Esophagus muscularis mucosa (tissue), 4 donors: ENCODE results near the gene NTPCR. TPM values are rescaled to one million over a fixed set of nuclear protein-coding genes. Genes with fewer than 3 reads are reported as not detected.

Source experiments
- DNase-seq: peaks from one replicate; pipeline ENCODE4 v3.0.0-alpha.2; 2017; ENCODE audit errors: extremely low spot score
- H3K27ac ChIP-seq, 4 donors: fragments of 200-600 bp; sonication (generic); replicated peaks in 1 of 4; 1 replicate in 3 of 4; 2 replicates in 1 of 4; pipeline ENCODE4 v1.5.1; 2016 to 2019; ENCODE audit warnings: mild to moderate bottlenecking in 1 of 4
- H3K27me3 ChIP-seq, 4 donors: fragments of 200-600 bp; sonication (generic); one replicate each; pipeline versions ENCODE4 v1.5.1 to v1.6.0; 2016 to 2019
- H3K36me3 ChIP-seq, 4 donors: fragments of 200-600 bp; sonication (generic); one replicate each; pipeline ENCODE4 v1.5.1; 2016 to 2019
- H3K4me1 ChIP-seq, 4 donors: fragments of 200-600 bp; sonication (generic); one replicate each; pipeline ENCODE4 v1.5.1; 2016 to 2019
- H3K4me3 ChIP-seq, 4 donors: fragments of 200-600 bp; sonication (generic); 1 replicate in 2 of 4; 2 replicates in 2 of 4; pipeline ENCODE4 v1.5.1; 2016 to 2019; ENCODE audit warnings: mild to moderate bottlenecking in 4 of 4, moderate library complexity in 1 of 4
- H3K9me3 ChIP-seq, 4 donors: fragments of 200-600 bp; sonication (generic); 1 replicate in 3 of 4; 2 replicates in 1 of 4; pipeline ENCODE4 v1.5.1; 2016 to 2019
- CTCF ChIP-seq, 3 experiments: fragments of 200-600 bp in 2 of 3; fragments of 450-650 bp in 1 of 3; sonication (generic) in 2 of 3; IDR thresholded peaks; one replicate each; pipeline ENCODE4 v1.5.1; 2017 to 2019; ENCODE audit warnings: antibody characterized with exemption in 3 of 3, mild to moderate bottlenecking in 2 of 3, moderate library complexity in 1 of 3
- EP300 ChIP-seq: sonication (generic); formaldehyde crosslinking; IDR thresholded peaks from one replicate; pipeline ENCODE4 v1.6.1; 2017; ENCODE audit warnings: antibody characterized with exemption
- POLR2A ChIP-seq: fragments of 450-650 bp; IDR thresholded peaks from one replicate; pipeline ENCODE4 v1.6.1; 2017; ENCODE audit warnings: antibody characterized with exemption, moderate library complexity, mild to moderate bottlenecking, low read depth
- POLR2AphosphoS5 ChIP-seq, 2 donors: sonication (generic); formaldehyde crosslinking; IDR thresholded peaks; one replicate each; pipeline ENCODE4 v1.6.1; 2017; ENCODE audit warnings: antibody characterized with exemption in 2 of 2
- WGBS: methylation state at CpG from one replicate; pipeline ENCODE4 v1.1.5; 2018; 5-methylcytosine and 5-hydroxymethylcytosine counted together
- intact Hi-C: fragments of 100-400 bp; cut with DNase I; formaldehyde crosslinking; loops from one replicate; pipeline ENCODE4 v1.15.1; 2023
- total RNA-seq, 4 donors: library from RNA; depleted of rRNA; stranded (reverse); fragments of >200 nt; gene quantifications; one replicate each; pipeline versions ENCODE4 v1.1.0 to v1.2.1, GENCODE V29; 2016

The NTPCR gene
- total RNA-seq, 4 donors from 2014 or later: 21.7 to 26.6 (median 24.6) TPM

- DNase-seq: no peak
- WGBS: 94% methylated on average over 11 of the region's 11 CpGs
- TF ChIP-seq EP300 (no peak), CTCF (IDR thresholded peaks at IDR 0.05) (no peak), POLR2A (no peak), POLR2AphosphoS5 (IDR thresholded peaks at IDR 0.05) (no peak)
- Histone ChIP-seq H3K27ac (no peak overlapping the region), H3K4me3 (no peak overlapping the region), H3K36me3 (peaks cover 0 to 15% (median 7%) of the 10 kb centered on the region in 4 donors), H3K4me1 (no peaks in the 10 kb centered on the region), H3K9me3 (no peaks in the 10 kb centered on the region), H3K27me3 (no peaks in the 10 kb centered on the region)
- intact Hi-C loops: no loop called here
These were observed 36.8 kb downstream of the NTPCR start for GRCh38 chr1:232987046-232987773.

DNA sequence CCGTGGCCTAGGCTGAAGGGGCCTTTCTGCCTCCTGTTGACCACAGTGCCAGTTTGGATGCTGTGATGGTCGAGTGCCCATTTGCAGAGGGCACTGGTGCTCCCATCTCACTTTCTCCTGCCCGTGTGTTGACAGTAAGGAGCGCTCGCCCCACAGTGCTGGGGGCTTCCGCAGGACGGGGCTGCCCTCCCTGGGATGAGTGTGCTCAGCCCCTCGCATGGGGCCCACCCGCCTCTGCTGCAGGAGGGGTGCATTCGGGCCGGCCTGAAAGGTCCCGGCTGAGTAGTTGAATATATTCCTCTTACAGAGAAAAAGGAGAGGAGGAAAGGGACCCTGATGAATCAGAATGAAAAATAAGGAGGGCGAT is 37.3 kb downstream of the NTPCR start:
- Histone ChIP-seq H3K27ac (no peak overlapping the region), H3K36me3 (peaks cover 0 to 15% (median 7%) of the 10 kb centered on the region in 4 donors), H3K9me3 (no peaks in the 10 kb centered on the region), H3K4me3 (no peak overlapping the region), H3K4me1 (no peaks in the 10 kb centered on the region), H3K27me3 (no peaks in the 10 kb centered on the region)
- TF ChIP-seq CTCF (IDR thresholded peaks at IDR 0.05): no peak
- TF ChIP-seq EP300: no peak
- no peak for TF ChIP-seq POLR2AphosphoS5 (IDR thresholded peaks at IDR 0.05)
- TF ChIP-seq POLR2A: no peak
- intact Hi-C loops: no loop called here
- WGBS: 89% methylated on average over 11 of the region's 13 CpGs
- no peak for DNase-seq

- Histone ChIP-seq H3K4me1 (no peaks in the 10 kb centered on the region), H3K27ac (no peak overlapping the region), H3K36me3 (peaks cover 0 to 15% (median 7%) of the 10 kb centered on the region in 4 donors), H3K9me3 (no peaks in the 10 kb centered on the region), H3K27me3 (no peaks in the 10 kb centered on the region), H3K4me3 (no peak overlapping the region)
- TF ChIP-seq CTCF (IDR thresholded peaks at IDR 0.05): no peak
- TF ChIP-seq POLR2AphosphoS5 (IDR thresholded peaks at IDR 0.05): no peak
- no peak for TF ChIP-seq POLR2A
- no peak for TF ChIP-seq EP300
- 70% methylated on average over 8 of the region's 8 CpGs for WGBS
- no peak for DNase-seq
- intact Hi-C loops: no loop called here
These were observed 38.2 kb downstream of the NTPCR start for GRCh38 chr1:232988572-232989040.

GRCh38 chr1:232990176-232991128 is 40.0 kb downstream of the NTPCR start:
- no peaks in the 10 kb centered on the region for H3K27me3 ChIP-seq
- no peaks in the 10 kb centered on the region for H3K9me3 ChIP-seq
- intact Hi-C loops: no loop called here
- WGBS: 89% methylated on average over 17 of the region's 20 CpGs
- DNase-seq: no peak
- peaks cover 0 to 9% (median 3%) of the 10 kb centered on the region in 4 donors for H3K36me3 ChIP-seq
- no peaks in the 10 kb centered on the region for H3K4me1 ChIP-seq
- H3K4me3 ChIP-seq: no peak overlapping the region
- TF ChIP-seq EP300: no peak
- no peak overlapping the region for H3K27ac ChIP-seq

- no peaks in the 10 kb centered on the region for H3K4me1 ChIP-seq
- no peak overlapping the region for H3K4me3 ChIP-seq
- H3K27ac ChIP-seq: no peak overlapping the region
- H3K27me3 ChIP-seq: no peaks in the 10 kb centered on the region
- intact Hi-C loops: no loop called here
- 89% methylated on average over 7 of the region's 7 CpGs for WGBS
- peaks cover 0 to 2% (median under 1%) of the 10 kb centered on the region in 4 donors for H3K36me3 ChIP-seq
- no peak for TF ChIP-seq POLR2AphosphoS5 (IDR thresholded peaks at IDR 0.05)
- no peak for TF ChIP-seq EP300
- TF ChIP-seq CTCF (IDR thresholded peaks at IDR 0.05): no peak
- no peak for TF ChIP-seq POLR2A
- H3K9me3 ChIP-seq: no peaks in the 10 kb centered on the region
- DNase-seq: no peak
These were observed 40.8 kb downstream of the NTPCR start for GRCh38 chr1:232991238-232991637.
